HG03565 (cell line): ENCODE measurements around the gene TMEM86B.
"Not testable (repeated sequence)": the region's sequence is repeated elsewhere in the genome, so short reads cannot be mapped to it uniquely, and the experiment has no call there.

ENCODE experiments used
- ATAC-seq: cut with Tn5 transposase; IDR thresholded peaks from one replicate; pipeline ENCODE4 v1.9.1; 2021; ENCODE audit warnings: mild to moderate bottlenecking, moderate library complexity; ENCODE audit not compliant: unreplicated experiment

Gene TMEM86B

GRCh38 chr19:55242517-55242916 is 14.0 kb upstream of the TMEM86B start:
- no peak for ATAC-seq

GRCh38 chr19:55241935-55242464 is 13.4 kb upstream of the TMEM86B start:
- ATAC-seq, result no peak

- no peak for ATAC-seq
These were observed 12.8 kb upstream of the TMEM86B start for GRCh38 chr19:55241143-55241934.

- ATAC-seq, result no peak
These were observed 12.1 kb upstream of the TMEM86B start for GRCh38 chr19:55240713-55241020.

- ATAC-seq, result no peak
These were observed 10.4 kb upstream of the TMEM86B start for GRCh38 chr19:55239004-55239403.

GRCh38 chr19:55238030-55238429 is 9.5 kb upstream of the TMEM86B start:
- ATAC-seq, result no peak

GRCh38 chr19:55232986-55233385 is 4.4 kb upstream of the TMEM86B start:
- ATAC-seq, result no peak

GRCh38 chr19:55232286-55232602 is 3.7 kb upstream of the TMEM86B start:
- ATAC-seq, result no peak

- no peak for ATAC-seq
These were observed 3.1 kb upstream of the TMEM86B start for GRCh38 chr19:55231391-55232285.

GRCh38 chr19:55230780-55231179 is 2.2 kb upstream of the TMEM86B start:
- ATAC-seq, result no peak

- no peak for ATAC-seq
These were observed 1.8 kb upstream of the TMEM86B start for GRCh38 chr19:55230329-55230728.

GRCh38 chr19:55229789-55230182 is 1.2 kb upstream of the TMEM86B start:
- ATAC-seq, result no peak

GRCh38 chr19:55229145-55229788 is 704 bp upstream of the TMEM86B start:
- ATAC-seq, result no peak

GRCh38 chr19:55228015-55228391 is 560 bp downstream of the TMEM86B start:
- ATAC-seq, result no peak

GRCh38 chr19:55227241-55228014 is 1.1 kb downstream of the TMEM86B start:
- no peak for ATAC-seq

GRCh38 chr19:55226788-55227187 is 1.8 kb downstream of the TMEM86B start:
- no peak for ATAC-seq

- no peak for ATAC-seq
These were observed 2.3 kb downstream of the TMEM86B start for GRCh38 chr19:55226273-55226672.

GRCh38 chr19:55225415-55225958 is 3.1 kb downstream of the TMEM86B start:
- no peak for ATAC-seq

- not testable (repeated sequence) for ATAC-seq
These were observed 3.7 kb downstream of the TMEM86B start for GRCh38 chr19:55224679-55225414.
